GM06990 (cell line): ENCODE measurements around the gene GAL3ST1.

ENCODE experiments used
- DNase-seq: peaks from one replicate; pipeline ENCODE4 v3.0.0-alpha.2; 2011; ENCODE audit not compliant: insufficient read length; ENCODE audit errors: extremely low read depth
- H3K27me3 ChIP-seq: replicated peaks from 2 replicates; pipeline ENCODE4 v1.6.0; 2011; ENCODE audit warnings: low read length; ENCODE audit not compliant: control insufficient read depth, insufficient read depth
- H3K36me3 ChIP-seq: 2 replicates; pipeline ENCODE4 v1.5.1; 2011; ENCODE audit warnings: low read length; ENCODE audit not compliant: control insufficient read depth, insufficient read depth
- H3K4me3 ChIP-seq: replicated peaks from 2 replicates; pipeline ENCODE4 v1.5.1; 2011; ENCODE audit warnings: low read depth, mild to moderate bottlenecking, control low read depth, low read length
- TF ChIP-seq, protein P1 (sequence below): IDR thresholded peaks from 2 replicates; pipeline ENCODE4 v1.5.1; 2011; ENCODE audit warnings: low read length, control low read depth, mild to moderate bottlenecking, inconsistent platforms; ENCODE audit not compliant: insufficient read depth, poor library complexity, severe bottlenecking

GAL3ST1 gene

DNA sequence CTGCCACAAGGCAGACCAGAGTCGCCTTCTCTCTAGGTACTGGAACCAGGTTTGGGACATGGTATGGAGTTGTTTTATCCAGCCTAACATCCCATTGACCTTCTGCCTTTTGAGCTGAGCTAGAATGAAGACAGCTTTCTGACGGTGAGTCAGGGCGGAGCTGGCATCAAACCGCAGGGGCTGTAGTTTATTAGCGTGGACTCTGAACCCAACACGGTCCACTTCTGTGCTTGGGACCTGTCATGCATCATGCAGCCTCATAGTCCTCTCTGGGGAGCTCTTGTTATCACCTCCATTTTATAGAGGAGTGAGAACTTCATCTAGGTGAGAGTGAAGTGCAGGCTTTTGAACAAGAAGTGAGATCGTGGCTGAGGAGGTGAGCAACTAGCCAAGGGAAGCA lies 8.3 kb downstream of the GAL3ST1 start:
- Histone ChIP-seq H3K36me3 (no peaks in the 10 kb centered on the region), H3K27me3 (no peaks in the 10 kb centered on the region; the same call in 1 of the 2 replicates), H3K4me3 (no peak overlapping the region)
- TF ChIP-seq, protein P1, sequence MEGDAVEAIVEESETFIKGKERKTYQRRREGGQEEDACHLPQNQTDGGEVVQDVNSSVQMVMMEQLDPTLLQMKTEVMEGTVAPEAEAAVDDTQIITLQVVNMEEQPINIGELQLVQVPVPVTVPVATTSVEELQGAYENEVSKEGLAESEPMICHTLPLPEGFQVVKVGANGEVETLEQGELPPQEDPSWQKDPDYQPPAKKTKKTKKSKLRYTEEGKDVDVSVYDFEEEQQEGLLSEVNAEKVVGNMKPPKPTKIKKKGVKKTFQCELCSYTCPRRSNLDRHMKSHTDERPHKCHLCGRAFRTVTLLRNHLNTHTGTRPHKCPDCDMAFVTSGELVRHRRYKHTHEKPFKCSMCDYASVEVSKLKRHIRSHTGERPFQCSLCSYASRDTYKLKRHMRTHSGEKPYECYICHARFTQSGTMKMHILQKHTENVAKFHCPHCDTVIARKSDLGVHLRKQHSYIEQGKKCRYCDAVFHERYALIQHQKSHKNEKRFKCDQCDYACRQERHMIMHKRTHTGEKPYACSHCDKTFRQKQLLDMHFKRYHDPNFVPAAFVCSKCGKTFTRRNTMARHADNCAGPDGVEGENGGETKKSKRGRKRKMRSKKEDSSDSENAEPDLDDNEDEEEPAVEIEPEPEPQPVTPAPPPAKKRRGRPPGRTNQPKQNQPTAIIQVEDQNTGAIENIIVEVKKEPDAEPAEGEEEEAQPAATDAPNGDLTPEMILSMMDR: no peak
- DNase-seq: no peak

DNA sequence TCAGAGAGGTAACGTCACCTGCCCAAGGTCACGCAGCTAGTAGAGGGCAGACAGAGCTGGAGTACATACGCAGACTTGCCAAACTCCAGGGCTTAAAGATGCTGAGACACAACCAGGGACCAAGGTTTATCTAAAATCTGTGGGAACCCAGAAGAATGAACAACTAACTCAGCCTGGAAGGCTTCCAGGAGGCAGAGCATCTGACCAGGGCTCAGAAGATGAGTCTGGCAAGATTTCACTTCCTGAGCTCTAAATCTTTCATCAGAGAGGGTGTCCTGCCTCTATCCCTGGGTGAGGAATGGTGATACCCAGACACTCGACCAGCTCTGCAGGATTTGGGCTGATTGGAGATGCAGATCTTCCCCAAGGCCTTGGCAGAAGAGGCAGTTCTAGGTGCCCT lies 9.1 kb downstream of the GAL3ST1 start:
- no peak for DNase-seq
- H3K27me3 ChIP-seq: no peaks in the 10 kb centered on the region; the same call in 1 of the 2 replicates
- no peak overlapping the region for H3K4me3 ChIP-seq
- no peaks in the 10 kb centered on the region for H3K36me3 ChIP-seq
- TF ChIP-seq, protein P1: no peak

DNA sequence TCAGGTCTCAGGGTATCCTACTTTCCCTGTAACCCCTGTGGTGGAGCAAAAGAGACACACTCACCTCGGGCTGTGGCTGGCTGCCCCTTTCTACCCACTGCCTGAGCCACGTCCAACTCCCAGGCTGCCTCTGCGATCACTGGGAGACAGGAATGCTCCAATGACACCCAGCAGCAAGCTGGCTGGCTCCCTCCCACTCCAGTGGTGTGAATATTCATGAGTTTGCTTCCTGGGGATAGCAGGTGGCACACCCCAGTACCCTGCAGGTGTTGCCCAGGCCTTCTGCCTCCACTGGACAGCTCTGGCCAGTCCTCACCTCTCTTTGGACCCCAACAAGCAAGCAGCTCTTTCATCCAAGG lies 9.7 kb downstream of the GAL3ST1 start:
- Histone ChIP-seq H3K27me3 (no peaks in the 10 kb centered on the region; the same call in 1 of the 2 replicates), H3K36me3 (no peaks in the 10 kb centered on the region), H3K4me3 (no peak overlapping the region)
- TF ChIP-seq, protein P1: no peak
- DNase-seq: no peak

DNA sequence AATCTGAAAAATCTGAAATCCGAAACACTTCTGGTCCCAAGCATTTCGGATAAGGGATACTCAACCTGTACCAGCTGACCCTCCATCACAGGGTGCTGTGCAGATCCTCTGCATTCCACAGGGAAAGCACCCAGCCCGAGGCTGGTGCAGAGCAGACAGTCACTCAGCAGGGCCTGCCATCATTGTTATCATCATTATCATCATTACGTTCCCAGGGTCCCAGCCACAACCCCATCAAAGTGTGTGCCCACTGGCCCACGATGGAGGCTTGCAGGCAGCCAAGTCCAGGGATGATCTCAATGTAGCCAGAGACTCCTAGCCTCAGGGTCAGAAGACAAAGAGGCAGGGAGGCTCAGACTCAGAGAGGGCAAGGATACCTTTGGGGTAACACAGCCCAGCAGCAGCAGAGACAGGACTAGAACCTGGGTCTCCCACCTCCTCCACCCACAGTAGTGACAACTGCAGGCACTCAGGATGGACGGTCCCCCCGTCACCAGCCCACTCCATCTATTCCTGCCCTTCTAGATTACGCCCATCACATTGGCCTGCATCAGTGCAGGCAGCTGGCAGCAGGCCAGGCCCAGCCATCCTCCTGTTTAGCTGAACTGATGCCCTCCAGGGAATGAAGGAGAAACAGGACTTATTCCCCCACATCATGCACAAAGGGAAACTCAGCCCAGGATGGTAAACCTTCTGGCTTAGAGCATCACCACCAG lies 10.3 kb downstream of the GAL3ST1 start:
- Histone ChIP-seq H3K27me3 (no peaks in the 10 kb centered on the region; the same call in 1 of the 2 replicates), H3K4me3 (no peak overlapping the region), H3K36me3 (no peaks in the 10 kb centered on the region)
- DNase-seq: no peak
- TF ChIP-seq, protein P1: no peak

DNA sequence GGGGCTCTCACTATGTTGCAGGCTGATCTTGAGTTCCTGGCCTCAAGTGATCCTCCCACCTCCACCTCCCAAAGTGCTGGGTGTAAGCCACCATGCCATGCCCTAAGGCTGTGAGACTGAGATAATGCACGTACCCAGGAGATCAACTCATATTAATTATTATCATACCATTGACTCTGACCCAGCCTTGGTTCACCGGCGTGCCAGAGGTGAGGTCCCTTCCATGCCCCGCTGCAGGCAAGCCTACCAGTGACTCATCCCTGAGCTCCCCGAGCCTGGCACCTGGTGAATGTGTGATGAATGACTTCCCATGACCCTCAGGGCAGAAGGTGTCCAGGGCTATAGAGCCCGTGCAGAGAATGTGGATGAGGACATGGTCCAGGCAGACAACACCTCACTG lies 12.1 kb downstream of the GAL3ST1 start:
- DNase-seq: no peak
- H3K27me3 ChIP-seq: no peaks in the 10 kb centered on the region; the same call in 1 of the 2 replicates
- H3K36me3 ChIP-seq: no peaks in the 10 kb centered on the region
- TF ChIP-seq, protein P1: no peak
- H3K4me3 ChIP-seq: no peak overlapping the region
